GM18499 (cell line): ENCODE measurements around the gene IPO4.

Experiments
- ATAC-seq: cut with Tn5 transposase; IDR thresholded peaks from one replicate; pipeline ENCODE4 v1.9.1; 2021; ENCODE audit warnings: moderate number of reproducible peaks; ENCODE audit not compliant: insufficient read depth, unreplicated experiment

IPO4 gene

DNA sequence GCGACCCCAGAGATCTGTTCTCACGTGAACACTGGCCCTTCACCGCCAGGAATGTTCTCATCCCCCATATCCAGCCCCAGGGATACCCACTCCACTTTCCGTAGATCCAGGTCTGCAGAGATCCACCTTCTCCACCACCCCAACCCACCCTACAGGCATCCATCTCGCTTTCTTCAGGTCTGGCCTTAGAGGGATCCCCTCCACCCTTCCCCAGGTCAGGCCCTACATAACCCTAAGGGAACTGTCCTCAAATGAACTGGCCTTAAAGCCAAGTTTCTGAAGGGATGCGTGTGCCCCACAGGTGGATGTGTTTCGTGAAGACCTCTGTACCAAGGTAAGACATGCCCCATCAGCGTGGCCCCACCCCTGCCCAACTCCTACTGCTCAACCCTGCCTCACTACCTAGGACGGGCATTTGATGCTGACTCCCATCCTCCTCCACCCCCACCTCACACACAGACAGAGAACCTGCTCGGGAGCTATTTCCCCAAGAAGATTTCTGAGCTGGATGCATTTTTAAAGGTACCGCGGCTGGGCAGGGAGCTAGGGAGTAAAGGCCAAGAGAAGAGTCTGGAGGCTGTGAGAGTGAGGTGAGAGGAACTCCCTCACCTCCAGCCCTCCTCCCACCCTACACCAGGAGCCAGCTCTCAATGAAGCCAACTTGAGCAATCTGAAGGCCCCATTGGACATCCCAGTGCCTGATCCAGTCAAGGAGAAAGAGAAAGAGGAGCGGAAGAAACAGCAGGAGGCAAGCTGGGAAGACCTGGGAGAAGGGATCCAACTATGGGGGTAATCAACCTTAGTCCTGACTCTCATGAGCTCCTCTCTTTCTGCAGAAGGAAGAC, 51.7 kb downstream of the IPO4 start:
- no peak for ATAC-seq

DNA sequence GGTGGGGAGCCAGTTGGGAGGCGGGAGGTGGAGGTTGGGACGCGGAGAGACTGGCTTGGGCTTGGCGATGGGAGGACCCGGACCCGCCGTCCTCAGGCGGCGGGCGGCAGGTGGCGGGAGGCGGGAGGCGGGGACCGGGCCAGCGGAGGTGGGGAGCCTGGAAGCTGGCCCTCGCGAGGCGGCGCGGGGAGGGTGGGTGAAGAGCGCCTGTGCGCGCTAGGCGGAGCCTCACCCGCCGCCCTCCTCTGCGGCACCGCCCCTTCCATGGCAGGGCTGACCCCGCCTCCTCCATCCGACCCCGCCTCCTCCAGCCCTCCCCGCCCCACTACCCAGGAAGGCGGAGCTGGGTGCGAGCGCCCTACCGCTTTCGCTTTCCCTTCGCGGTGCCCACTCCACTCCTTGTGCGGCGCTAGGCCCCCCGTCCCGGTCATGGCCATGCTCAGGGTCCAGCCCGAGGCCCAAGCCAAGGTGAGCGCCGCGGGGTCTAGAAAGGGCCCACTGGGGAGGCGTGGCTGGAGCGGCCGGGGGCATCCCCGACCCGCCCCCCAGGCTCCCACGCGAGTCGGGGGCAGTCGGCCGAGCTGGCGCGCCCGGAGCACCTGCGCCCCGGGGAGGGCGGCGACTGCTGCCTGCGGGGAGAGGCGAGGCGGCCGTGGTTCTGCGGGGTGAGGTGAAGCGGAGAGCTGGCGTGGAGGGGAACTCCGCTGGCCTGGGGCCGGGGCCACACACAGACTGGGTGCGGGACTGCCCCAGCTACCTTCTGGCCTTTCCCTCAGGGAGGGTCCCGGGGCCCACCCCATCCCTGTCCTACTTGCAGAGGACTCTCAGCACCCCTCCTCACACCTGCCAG, 52.6 kb downstream of the IPO4 start, which contains the start of gene PSME1:
Gene PSME1, plus strand, starts transcription at position 361 of the 850 bp plus-strand sequence. Its CDS starts 69 bp downstream, at position 430.
- ATAC-seq: peak; percentile 52

DNA sequence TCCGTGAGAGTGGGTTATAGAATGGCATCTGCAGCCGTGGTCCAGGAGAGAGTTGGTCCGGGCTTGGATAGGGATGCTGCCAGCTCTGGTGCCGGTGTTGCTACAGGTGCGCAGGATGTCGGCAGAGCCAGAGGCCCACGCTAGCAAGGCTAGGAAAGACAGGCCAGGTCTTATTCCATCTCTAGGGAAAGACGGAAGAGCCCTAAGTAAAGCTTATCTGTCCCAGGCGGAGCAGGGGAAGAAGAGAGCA, 53.1 kb downstream of the IPO4 start:
- ATAC-seq: no peak

DNA sequence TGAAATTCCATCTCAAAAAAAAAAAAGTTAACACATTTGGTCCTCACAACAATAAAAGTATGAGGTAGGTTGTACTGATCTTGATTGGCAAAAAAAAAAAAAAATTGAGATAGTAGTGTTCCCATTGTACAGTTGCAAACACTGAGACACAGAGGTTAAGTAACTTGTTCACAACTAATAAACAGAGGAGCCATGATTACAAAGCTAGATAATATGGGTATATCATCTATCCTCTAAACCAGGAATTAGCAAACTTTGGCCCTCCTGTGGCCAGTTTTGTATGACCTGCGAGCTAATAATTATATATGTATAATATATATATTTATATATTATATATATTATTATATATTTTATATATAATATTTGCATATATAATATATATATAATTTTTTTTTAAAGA, 54.9 kb downstream of the IPO4 start:
- no peak for ATAC-seq

DNA sequence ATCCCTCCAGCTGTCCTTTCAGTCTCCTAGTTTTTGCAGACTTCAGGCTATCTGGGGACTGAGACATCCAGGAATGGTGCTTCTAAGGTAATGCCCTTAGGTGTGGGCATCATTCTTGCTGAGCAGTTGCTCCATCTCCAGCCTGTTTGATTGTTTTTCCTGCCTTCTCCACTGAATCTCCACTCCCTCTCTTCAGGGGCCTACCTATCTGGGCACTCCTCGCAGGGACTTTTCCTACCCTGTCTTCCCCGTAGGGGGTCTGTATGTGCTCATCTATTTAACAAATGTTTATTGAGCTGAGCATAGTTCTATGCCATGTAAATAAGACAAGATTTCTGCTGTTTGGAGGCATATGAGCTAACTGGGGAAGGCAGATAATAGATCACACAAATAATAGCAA, 55.6 kb downstream of the IPO4 start:
- no peak for ATAC-seq

DNA sequence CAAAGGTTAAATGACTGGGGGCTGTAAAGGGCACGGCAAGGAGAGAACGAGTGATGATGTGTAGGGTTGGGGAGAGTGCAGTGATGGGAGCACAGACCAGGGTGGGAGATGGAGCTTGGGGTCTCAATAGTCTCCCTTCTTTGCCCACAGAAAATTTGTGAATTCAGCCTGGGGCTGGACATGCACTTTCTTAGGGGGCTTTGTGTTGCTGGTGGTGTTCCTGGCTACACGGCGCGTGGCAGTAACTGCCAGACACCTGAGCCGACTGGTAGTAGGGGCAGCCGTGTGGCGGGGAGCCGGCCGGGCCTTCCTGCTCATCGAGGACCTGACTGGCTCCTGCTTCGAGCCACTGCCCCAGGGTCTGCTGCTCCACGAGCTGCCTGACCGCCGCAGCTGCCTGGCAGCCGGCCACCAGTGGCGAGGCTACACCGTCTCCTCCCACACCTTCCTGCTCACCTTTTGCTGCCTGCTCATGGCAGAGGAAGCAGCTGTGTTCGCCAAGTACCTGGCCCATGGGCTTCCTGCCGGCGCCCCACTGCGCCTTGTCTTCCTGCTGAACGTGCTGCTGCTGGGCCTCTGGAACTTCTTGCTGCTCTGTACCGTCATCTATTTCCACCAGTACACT, 56.4 kb downstream of the IPO4 start:
- ATAC-seq: no peak

DNA sequence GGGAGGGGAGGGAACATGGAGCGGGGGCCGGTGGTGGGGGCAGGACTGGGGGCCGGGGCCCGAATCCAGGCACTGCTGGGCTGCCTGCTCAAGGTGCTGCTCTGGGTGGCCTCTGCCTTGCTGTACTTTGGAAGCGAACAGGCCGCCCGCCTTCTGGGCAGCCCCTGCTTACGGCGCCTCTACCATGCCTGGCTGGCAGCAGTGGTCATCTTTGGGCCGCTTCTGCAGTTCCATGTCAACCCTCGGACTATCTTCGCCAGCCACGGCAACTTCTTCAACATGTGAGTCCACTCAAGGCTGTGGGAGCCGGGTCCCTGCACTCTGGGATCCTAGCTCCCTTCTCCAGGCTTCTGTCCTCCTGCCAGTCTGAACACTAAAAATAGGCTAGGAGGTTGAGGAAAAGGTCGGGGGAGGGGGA, 57.1 kb downstream of the IPO4 start:
- ATAC-seq: no peak

DNA sequence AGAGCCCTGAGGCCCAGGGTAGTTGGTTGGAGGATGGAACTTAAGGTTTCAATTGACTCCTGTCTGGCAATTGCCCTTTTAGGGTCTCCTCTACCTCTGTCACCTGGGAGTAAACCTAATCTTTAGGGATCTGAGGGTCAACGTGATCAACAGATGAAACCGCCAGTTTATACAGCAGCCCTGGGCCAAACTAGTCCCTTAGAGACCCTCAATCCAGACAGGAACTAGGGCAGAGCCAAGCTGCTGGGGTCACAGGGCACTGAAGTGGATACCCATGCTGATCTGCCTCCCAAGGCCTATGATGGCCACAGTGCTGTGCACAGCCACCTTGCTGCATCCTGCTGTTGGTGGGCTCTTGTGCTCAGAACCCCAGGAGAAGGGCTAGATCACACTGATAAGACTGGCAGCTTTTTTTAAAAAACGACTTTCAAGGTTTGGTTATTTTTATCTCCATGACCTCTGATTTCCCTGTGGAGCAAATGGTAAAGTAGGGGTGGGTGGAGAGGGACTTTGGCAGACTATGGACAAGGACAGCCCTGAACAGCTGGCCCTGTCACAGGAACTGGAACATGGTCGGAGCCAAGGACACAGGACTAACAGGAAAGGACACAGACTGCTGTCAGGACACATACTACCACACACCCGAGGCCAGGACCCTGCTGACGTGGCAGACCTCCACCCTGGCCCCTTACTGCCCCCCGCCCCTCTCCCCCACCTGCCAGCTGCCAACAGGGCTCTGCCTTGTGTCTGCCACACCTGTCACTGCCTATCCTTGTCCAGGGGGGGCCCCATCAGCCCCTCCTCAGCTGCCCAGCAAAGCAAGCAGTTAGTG, 57.7 kb downstream of the IPO4 start:
- ATAC-seq: no peak

DNA sequence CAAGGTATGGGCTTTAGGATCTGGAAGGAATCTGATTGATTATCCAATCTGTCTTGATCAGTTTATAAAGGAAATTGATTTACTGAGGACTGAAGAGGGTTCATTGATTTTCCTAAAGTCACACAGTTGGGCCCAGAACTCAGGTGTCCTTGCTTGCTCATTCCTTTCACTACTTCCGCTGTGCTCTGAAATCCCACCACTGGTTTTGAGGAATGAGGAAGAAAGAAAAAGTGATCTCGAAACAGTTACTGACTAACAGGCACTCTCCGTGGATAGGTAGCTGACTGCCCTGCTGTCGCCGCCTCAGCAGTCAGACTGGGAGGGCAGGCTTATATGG, 58.3 kb downstream of the IPO4 start, which contains the start of gene FITM1:
Gene FITM1, plus strand, starts transcription at position 280 of the 337 bp plus-strand sequence. CDS start 905 bp downstream, outside the sequence.
- ATAC-seq: no peak
